HG02870 (cell line): Measurements from ENCODE around the gene KDM7A.
"Not testable (repeated sequence)": the region's sequence is repeated elsewhere in the genome, so short reads cannot be mapped to it uniquely, and the experiment has no call there.

Experiments
- ATAC-seq: cut with Tn5 transposase; IDR thresholded peaks from one replicate; pipeline ENCODE4 v1.9.1; 2021; ENCODE audit warnings: mild to moderate bottlenecking, moderate library complexity; ENCODE audit not compliant: unreplicated experiment

KDM7A gene

GRCh38 chr7:140176811-140177702, at the start of gene KDM7A:
KDM7A (minus strand) TSS chr7:140176983; CDS start chr7:140176937, 46 bp downstream.
- ATAC-seq = peak; percentile 51

- ATAC-seq = no peak
Observed at GRCh38 chr7:140225562-140226249, 48.9 kb upstream of the KDM7A start.

GRCh38 chr7:140223515-140224221, 46.9 kb upstream of the KDM7A start:
- no peak for ATAC-seq

- ATAC-seq = no peak
Observed at GRCh38 chr7:140222814-140223213, 46.0 kb upstream of the KDM7A start.

- ATAC-seq = no peak
Observed at GRCh38 chr7:140219672-140220524, 43.1 kb upstream of the KDM7A start.

GRCh38 chr7:140218656-140219055, 41.9 kb upstream of the KDM7A start:
- ATAC-seq = no peak

- ATAC-seq = no peak
Observed at GRCh38 chr7:140217750-140218501, 41.1 kb upstream of the KDM7A start.

- ATAC-seq = no peak
Observed at GRCh38 chr7:140215281-140215680, 38.5 kb upstream of the KDM7A start.

- peak; percentile 37 for ATAC-seq
Observed at GRCh38 chr7:140214075-140214684, 37.4 kb upstream of the KDM7A start.

GRCh38 chr7:140213684-140214074, 36.9 kb upstream of the KDM7A start:
- ATAC-seq = peak; percentile 23

- ATAC-seq = peak; percentile 64
Observed at GRCh38 chr7:140212100-140212881, 35.5 kb upstream of the KDM7A start.

- ATAC-seq = no peak
Observed at GRCh38 chr7:140211698-140212097, 34.9 kb upstream of the KDM7A start.

GRCh38 chr7:140209866-140210609, 33.3 kb upstream of the KDM7A start:
- ATAC-seq = peak; percentile 78

- ATAC-seq = no peak
Observed at GRCh38 chr7:140206616-140207389, 30.0 kb upstream of the KDM7A start.

- ATAC-seq = no peak
Observed at GRCh38 chr7:140205600-140205999, 28.8 kb upstream of the KDM7A start.

- no peak for ATAC-seq
Observed at GRCh38 chr7:140203556-140203955, 26.8 kb upstream of the KDM7A start.

GRCh38 chr7:140202942-140203341, 26.2 kb upstream of the KDM7A start:
- not testable (repeated sequence) for ATAC-seq
